GM12891 (cell line): ENCODE measurements around the gene AKIP1.

Experiments used
- PAX5 ChIP-seq: IDR thresholded peaks from 2 replicates; pipeline ENCODE4 v1.6.1; 2011; ENCODE audit warnings: low read length, moderate library complexity, mild to moderate bottlenecking; ENCODE audit not compliant: insufficient read depth, severe bottlenecking
- POLR2A ChIP-seq: IDR thresholded peaks from 2 replicates; pipeline ENCODE4 v1.6.1; 2011; ENCODE audit warnings: low read depth, low read length, control low read depth
- POLR2AphosphoS5 ChIP-seq: IDR thresholded peaks from 2 replicates; pipeline ENCODE4 v1.6.1; 2011; ENCODE audit warnings: low read depth, low read length, control low read depth
- POU2F2 ChIP-seq: IDR thresholded peaks from 2 replicates; pipeline ENCODE4 v1.6.1; 2011; ENCODE audit warnings: low read depth, mild to moderate bottlenecking, control low read depth, low read length, moderate library complexity
- SPI1 ChIP-seq: IDR thresholded peaks from 2 replicates; pipeline ENCODE4 v1.6.1; 2011; ENCODE audit warnings: low read depth, low read length, control low read depth
- TAF1 ChIP-seq: IDR thresholded peaks from 2 replicates; pipeline ENCODE4 v1.6.1; 2011; ENCODE audit warnings: low read depth, low read length, control low read depth

- TF ChIP-seq POLR2AphosphoS5 (no peak), POLR2A (no peak), TAF1 (no peak), SPI1 (no peak), PAX5 (no peak), POU2F2 (no peak)
These were observed 45.9 kb downstream of the AKIP1 start for GRCh38 chr11:8956860-8957259.
